Mesenchymal stem cell (in vitro differentiated cells and primary cell): ENCODE data around the gene WDR46.

Experiments
- DNase-seq: peaks from one replicate; pipeline ENCODE4 v3.0.0-alpha.2; 2013
- H2AFZ ChIP-seq: one replicate; pipeline ENCODE4 v1.6.1; 2013; ENCODE audit warnings: low read depth, mild to moderate bottlenecking, control low read depth, inconsistent platforms, low read length, moderate library complexity
- H2AK5ac ChIP-seq: 2 replicates; pipeline ENCODE4 v1.6.1; 2013; ENCODE audit warnings: low read length, moderate library complexity, mild to moderate bottlenecking, inconsistent platforms; ENCODE audit not compliant: severe bottlenecking
- H2BK120ac ChIP-seq: one replicate; pipeline ENCODE4 v1.6.1; 2013; ENCODE audit warnings: low read depth, mild to moderate bottlenecking, inconsistent platforms, low read length, moderate library complexity
- H2BK12ac ChIP-seq, 2 experiments: one replicate each; pipeline ENCODE4 v1.6.1; 2013; ENCODE audit warnings: inconsistent platforms in 2 of 2, low read length in 2 of 2, mild to moderate bottlenecking in 2 of 2, moderate library complexity in 2 of 2, control low read depth in 1 of 2
- H2BK15ac ChIP-seq: one replicate; pipeline ENCODE4 v1.6.1; 2013; ENCODE audit warnings: mild to moderate bottlenecking, low read depth, inconsistent platforms; ENCODE audit not compliant: poor library complexity, severe bottlenecking
- H2BK5ac ChIP-seq: 2 replicates; pipeline ENCODE4 v1.6.1; 2013; ENCODE audit warnings: low read depth, mild to moderate bottlenecking, low read length, control low read depth, inconsistent platforms; ENCODE audit not compliant: poor library complexity, severe bottlenecking
- H3K14ac ChIP-seq, 2 experiments: one replicate each; pipeline ENCODE4 v1.6.1; 2013; ENCODE audit warnings: inconsistent platforms in 2 of 2, low read length in 2 of 2, control low read depth in 1 of 2, mild to moderate bottlenecking in 1 of 2, moderate library complexity in 1 of 2
- H3K18ac ChIP-seq, 2 experiments: one replicate each; pipeline ENCODE4 v1.6.1; 2013; ENCODE audit warnings: inconsistent platforms in 2 of 2, low read length in 2 of 2, control low read depth in 1 of 2, low read depth in 1 of 2, mild to moderate bottlenecking in 1 of 2
- H3K23ac ChIP-seq, 2 experiments: one replicate each; pipeline ENCODE4 v1.6.1; 2013; ENCODE audit warnings: inconsistent platforms in 2 of 2, low read length in 2 of 2, mild to moderate bottlenecking in 2 of 2, moderate library complexity in 2 of 2, control low read depth in 1 of 2
- H3K27ac ChIP-seq: 2 replicates; pipeline ENCODE4 v1.5.1; 2013; ENCODE audit warnings: mild to moderate bottlenecking, moderate library complexity, low read length, control low read depth, inconsistent platforms; ENCODE audit not compliant: poor library complexity, severe bottlenecking
- H3K27me3 ChIP-seq, 2 experiments: 2 replicates each; pipeline versions ENCODE4 v1.6.1 to v1.7.0; 2013; ENCODE audit warnings: low read length in 2 of 2, mild to moderate bottlenecking in 2 of 2, moderate library complexity in 2 of 2, control low read depth in 1 of 2, inconsistent platforms in 1 of 2; ENCODE audit not compliant: control insufficient read depth in 1 of 2, insufficient read depth in 1 of 2
- H3K36me3 ChIP-seq, 2 experiments: 2 replicates each; pipeline versions ENCODE4 v1.6.1 to v1.7.0; 2013; ENCODE audit warnings: low read length in 2 of 2, control low read depth in 1 of 2, inconsistent platforms in 1 of 2, low read depth in 1 of 2, mild to moderate bottlenecking in 1 of 2; ENCODE audit not compliant: insufficient read depth in 2 of 2, control insufficient read depth in 1 of 2
- H3K4ac ChIP-seq, 2 experiments: one replicate each; pipeline ENCODE4 v1.6.1; 2013; ENCODE audit warnings: inconsistent platforms in 2 of 2, low read length in 2 of 2, mild to moderate bottlenecking in 2 of 2, moderate library complexity in 2 of 2, control low read depth in 1 of 2, low read depth in 1 of 2
- H3K4me1 ChIP-seq: 2 replicates; pipeline ENCODE4 v1.6.1; 2013; ENCODE audit warnings: low read depth, low read length, control low read depth; ENCODE audit not compliant: control insufficient read depth, insufficient read depth
- H3K4me2 ChIP-seq: 2 replicates; pipeline ENCODE4 v1.6.1; 2013; ENCODE audit warnings: low read length, mild to moderate bottlenecking, inconsistent platforms; ENCODE audit not compliant: poor library complexity, severe bottlenecking
- H3K4me3 ChIP-seq, 2 experiments: 2 replicates each; pipeline versions ENCODE4 v1.5.1 to v1.7.0; 2013; ENCODE audit warnings: low read length in 2 of 2, mild to moderate bottlenecking in 2 of 2, control low read depth in 1 of 2, low read depth in 1 of 2; ENCODE audit not compliant: insufficient read depth in 1 of 2
- H3K79me1 ChIP-seq: replicated peaks from 2 replicates; pipeline ENCODE4 v1.6.1; 2013; ENCODE audit warnings: mild to moderate bottlenecking, control low read depth, low read length, inconsistent platforms; ENCODE audit not compliant: poor library complexity, severe bottlenecking
- H3K9ac ChIP-seq: 2 replicates; pipeline ENCODE4 v1.7.0; 2013; ENCODE audit warnings: mild to moderate bottlenecking, low read length, moderate library complexity
- H3K9me3 ChIP-seq: 2 replicates; pipeline ENCODE4 v1.7.0; 2013; ENCODE audit warnings: mild to moderate bottlenecking, low read length; ENCODE audit not compliant: control insufficient read depth
- H4K8ac ChIP-seq: one replicate; pipeline ENCODE4 v1.6.1; 2013; ENCODE audit warnings: inconsistent platforms, mild to moderate bottlenecking, low read length, moderate library complexity
- H4K91ac ChIP-seq: one replicate; pipeline ENCODE4 v1.6.1; 2013; ENCODE audit warnings: mild to moderate bottlenecking, low read length, inconsistent platforms
- WGBS: methylation state at CpG from one replicate; pipeline ENCODE4 v1.1.7; 2013; ENCODE audit warnings: mixed read lengths; 5-methylcytosine and 5-hydroxymethylcytosine counted together

Gene WDR46

DNA sequence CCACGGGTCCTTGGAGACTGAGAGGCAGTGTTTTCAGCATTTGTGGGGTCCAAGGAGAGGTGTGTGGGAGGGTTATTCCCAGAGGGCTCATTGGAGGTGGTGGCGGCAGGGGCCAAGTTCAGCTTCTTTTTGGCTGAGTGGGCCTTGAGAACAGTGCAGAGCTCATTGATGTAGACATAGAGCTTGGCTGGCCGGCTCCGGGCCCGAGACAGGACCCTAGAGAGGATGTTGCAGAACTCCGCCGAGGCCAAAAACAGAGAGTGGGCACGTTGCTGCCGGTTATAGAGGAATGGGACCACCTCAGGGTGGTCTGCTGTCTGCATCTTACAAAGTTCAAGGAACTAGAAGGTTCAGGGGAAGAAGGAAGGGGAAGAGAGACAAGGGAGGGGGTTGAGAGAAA lies 32.2 kb upstream of the WDR46 start:
- Histone ChIP-seq H3K4ac (no peak overlapping the region), H4K91ac (no peak overlapping the region), H3K23ac (no peak overlapping the region), H3K14ac (no peak overlapping the region), H3K4me2 (peak overlapping the region; percentile 68), H4K8ac (no peak overlapping the region), H2BK5ac (no peak overlapping the region), H3K79me1 (peaks cover 10% of the 10 kb centered on the region), H2AFZ (no peak overlapping the region), H3K4me1 (peaks cover 36% of the 10 kb centered on the region), H3K18ac (no peak overlapping the region), H3K9ac (peak overlapping the region; percentile 96), H3K27ac (peak overlapping the region; percentile 15), H3K27me3 (no peaks in the 10 kb centered on the region), H3K4me3 (peak overlapping the region in 1 of 2 experiments; percentile 96), H2BK15ac (no peak overlapping the region), H3K36me3 (peaks cover 27 to 31% of the 10 kb centered on the region in 2 experiments), H2BK120ac (no peak overlapping the region), H2BK12ac (no peak overlapping the region), H3K9me3 (no peaks in the 10 kb centered on the region), H2AK5ac (no peak overlapping the region)
- 92% methylated on average over 9 of the region's 9 CpGs for WGBS
- DNase-seq, result no peak

DNA sequence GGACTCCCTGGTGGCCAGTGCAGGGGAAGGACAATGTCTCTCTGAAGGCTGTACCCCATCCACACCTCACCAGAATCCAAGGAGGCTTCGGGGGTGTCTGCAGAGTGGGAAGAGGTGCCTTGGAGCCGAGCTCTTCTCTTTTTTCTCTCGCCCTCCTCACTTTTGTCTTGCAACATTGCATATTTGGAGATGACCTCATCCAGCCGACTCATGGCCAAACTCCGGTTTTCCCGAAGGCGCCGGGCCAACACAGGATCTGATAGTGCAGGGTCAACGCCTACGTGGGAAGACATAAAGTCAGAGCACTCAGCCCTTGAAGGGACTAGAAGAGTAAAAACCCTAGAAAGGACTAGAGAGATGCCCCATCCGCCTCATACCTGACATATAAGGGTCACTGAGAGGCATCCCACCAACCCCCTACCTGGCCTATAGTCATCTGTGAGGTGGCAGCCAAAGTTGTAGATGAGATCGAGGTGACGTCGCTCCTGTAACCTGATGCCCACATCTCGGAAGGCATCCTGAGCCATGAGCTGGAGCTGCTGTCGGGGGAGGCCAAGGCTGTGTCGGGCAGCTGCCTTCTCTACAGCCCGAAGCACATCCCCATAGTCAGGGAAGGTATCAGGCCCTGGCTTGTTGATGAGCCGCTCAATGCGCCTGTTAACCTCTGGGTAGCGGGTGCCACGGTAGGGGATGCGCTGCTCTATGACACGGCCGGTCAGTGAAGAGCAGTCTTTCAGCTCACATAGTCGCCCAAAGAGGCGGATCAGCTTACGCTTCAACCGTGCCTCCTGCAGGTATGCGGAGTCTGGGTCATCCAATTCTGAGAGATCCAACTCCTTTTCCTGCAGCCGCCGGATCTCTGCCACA lies 31.5 kb upstream of the WDR46 start:
- H2BK12ac ChIP-seq, result peak overlapping the region in 1 of 2 experiments; percentile 75
- peak overlapping the region; percentile 15 for H3K27ac ChIP-seq
- H3K4me1 ChIP-seq, result peaks cover 41% of the 10 kb centered on the region
- no peak overlapping the region for H3K23ac ChIP-seq
- H3K4me3 ChIP-seq, result peak overlapping the region in 1 of 2 experiments; percentile 96
- H2BK15ac ChIP-seq, result no peak overlapping the region
- H2AFZ ChIP-seq, result no peak overlapping the region
- no peaks in the 10 kb centered on the region for H3K27me3 ChIP-seq
- H3K79me1 ChIP-seq, result peaks cover 16% of the 10 kb centered on the region
- peak overlapping the region; percentile 64 for H4K91ac ChIP-seq
- H4K8ac ChIP-seq, result peak overlapping the region; percentile 66
- peak overlapping the region; percentile 96 for H3K9ac ChIP-seq
- peaks cover 34 to 38% of the 10 kb centered on the region in 2 experiments for H3K36me3 ChIP-seq
- peak overlapping the region in 1 of 2 experiments; percentile 70 for H3K4ac ChIP-seq
- 67% methylated on average over 31 of the region's 32 CpGs for WGBS
- H3K18ac ChIP-seq, result no peak overlapping the region
- H2BK120ac ChIP-seq, result no peak overlapping the region
- no peak overlapping the region for H2BK5ac ChIP-seq
- no peaks in the 10 kb centered on the region for H3K9me3 ChIP-seq
- peak; percentile 95 for DNase-seq
- no peak overlapping the region for H2AK5ac ChIP-seq
- H3K14ac ChIP-seq, result no peak overlapping the region
- H3K4me2 ChIP-seq, result peak overlapping the region; percentile 8

DNA sequence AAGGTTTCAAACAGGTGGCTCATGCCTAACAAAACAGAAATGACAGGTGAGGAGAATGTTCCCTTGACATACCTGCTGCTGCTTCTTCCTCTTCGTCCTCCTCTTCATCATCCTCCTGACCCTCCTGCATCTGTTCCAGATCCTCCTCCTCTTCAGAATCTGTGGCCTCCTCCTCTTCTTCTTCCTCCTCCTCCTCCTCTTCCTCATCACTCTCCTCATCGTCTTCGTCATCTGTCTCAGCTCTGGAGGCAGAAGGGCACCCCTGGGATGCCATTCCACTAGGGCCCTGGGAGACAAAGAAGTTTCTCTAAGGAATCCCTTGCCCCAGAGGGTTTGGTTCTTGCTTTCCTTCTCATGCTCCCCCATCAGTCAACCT lies 30.9 kb upstream of the WDR46 start:
- peaks cover 21% of the 10 kb centered on the region for H3K79me1 ChIP-seq
- H3K27ac ChIP-seq, result no peak overlapping the region
- DNase-seq, result no peak
- H2AFZ ChIP-seq, result no peak overlapping the region
- no peak overlapping the region for H4K91ac ChIP-seq
- no peak overlapping the region for H3K14ac ChIP-seq
- no peak overlapping the region for H2AK5ac ChIP-seq
- no peak overlapping the region for H3K23ac ChIP-seq
- H3K4me3 ChIP-seq, result peak overlapping the region in 1 of 2 experiments; percentile 96
- H2BK120ac ChIP-seq, result no peak overlapping the region
- H3K9ac ChIP-seq, result peak overlapping the region; percentile 96
- H3K4ac ChIP-seq, result no peak overlapping the region
- peaks cover 34 to 44% of the 10 kb centered on the region in 2 experiments for H3K36me3 ChIP-seq
- no peak overlapping the region for H2BK15ac ChIP-seq
- H4K8ac ChIP-seq, result no peak overlapping the region
- H3K4me1 ChIP-seq, result peaks cover 47% of the 10 kb centered on the region
- no peak overlapping the region for H3K4me2 ChIP-seq
- H3K27me3 ChIP-seq, result no peaks in the 10 kb centered on the region
- H2BK12ac ChIP-seq, result no peak overlapping the region
- H3K9me3 ChIP-seq, result no peaks in the 10 kb centered on the region
- no peak overlapping the region for H2BK5ac ChIP-seq
- WGBS, result 88% methylated on average over 3 of the region's 3 CpGs
- H3K18ac ChIP-seq, result no peak overlapping the region

DNA sequence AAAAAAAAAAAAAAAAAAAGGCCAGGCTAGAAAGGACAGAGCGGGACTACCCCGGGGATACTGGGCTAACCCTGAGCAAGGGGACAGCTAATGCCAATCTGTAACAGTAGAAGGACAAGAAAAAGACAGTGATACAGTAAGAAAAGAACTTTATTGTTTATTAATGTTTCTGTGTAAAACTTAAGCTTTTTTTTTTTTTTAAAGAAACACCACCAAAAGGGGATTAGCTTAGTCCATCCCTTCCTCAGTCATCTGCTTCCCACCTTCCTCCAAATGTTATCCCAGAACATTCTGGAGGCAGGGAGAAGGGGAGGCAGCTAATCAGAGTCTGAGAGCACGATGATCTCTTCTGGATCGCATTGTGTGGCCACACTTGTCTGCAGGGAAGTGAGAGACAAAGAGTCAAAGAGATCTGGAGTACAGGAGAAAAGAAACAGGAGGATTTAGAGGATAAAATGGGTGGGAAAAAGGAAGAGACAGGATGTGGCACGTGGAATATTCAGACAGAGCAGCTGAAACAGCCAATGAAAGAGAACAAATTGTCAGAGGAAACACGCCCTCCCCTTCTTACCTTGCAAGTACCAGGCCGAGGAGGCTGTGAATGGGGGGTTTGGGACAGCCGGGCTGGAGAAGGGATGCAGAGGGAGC lies 29.5 kb upstream of the WDR46 start:
- 77% methylated on average over 7 of the region's 8 CpGs for WGBS
- Histone ChIP-seq H2BK12ac (no peak overlapping the region), H2BK5ac (no peak overlapping the region)

More for the DNA sequence above, 29.5 kb upstream of the WDR46 start:
- no peak for DNase-seq
- H4K8ac ChIP-seq, result no peak overlapping the region
- peak overlapping the region in 1 of 2 experiments; percentile 96 for H3K4me3 ChIP-seq
- peaks cover 48% of the 10 kb centered on the region for H3K4me1 ChIP-seq
- H3K79me1 ChIP-seq, result peaks cover 23% of the 10 kb centered on the region
- H3K9me3 ChIP-seq, result no peaks in the 10 kb centered on the region
- no peak overlapping the region for H3K18ac ChIP-seq
- H3K36me3 ChIP-seq, result peaks cover 34 to 44% of the 10 kb centered on the region in 2 experiments
- H2BK120ac ChIP-seq, result no peak overlapping the region
- no peak overlapping the region for H2AK5ac ChIP-seq
- peak overlapping the region; percentile 96 for H3K9ac ChIP-seq
- no peaks in the 10 kb centered on the region for H3K27me3 ChIP-seq
- no peak overlapping the region for H2BK15ac ChIP-seq
- H3K14ac ChIP-seq, result peak overlapping the region in 1 of 2 experiments; percentile 9
- peak overlapping the region; percentile 77 for H3K4me2 ChIP-seq
- H4K91ac ChIP-seq, result no peak overlapping the region
- peak overlapping the region; percentile 57 for H3K27ac ChIP-seq
- no peak overlapping the region for H3K4ac ChIP-seq
- H2AFZ ChIP-seq, result no peak overlapping the region
- no peak overlapping the region for H3K23ac ChIP-seq
